Keratinocyte (primary cell): ENCODE results near the gene LIMA1. TPM values are rescaled to one million over a fixed set of nuclear protein-coding genes. Genes with fewer than 3 reads are reported as not detected.
A peak's percentile ranks its signal among the peaks of the same experiment; 100 is the strongest.

Experiments used
- DNase-seq: peaks from one replicate; pipeline ENCODE4 v3.0.0-alpha.2; 2011; ENCODE audit warnings: low read depth, missing footprints, low spot score
- FAIRE-seq: peaks from 2 replicates; lab custom pipeline; 2011; peaks lifted over from hg19 to GRCh38; lab: Jason Lieb, UNC
- H2AFZ ChIP-seq: 2 replicates; pipeline ENCODE4 v1.6.0; 2012; ENCODE audit warnings: low read length, control low read depth, inconsistent platforms; ENCODE audit not compliant: control insufficient read depth
- H3K27ac ChIP-seq: 2 replicates; pipeline ENCODE4 v1.5.1; 2011; ENCODE audit warnings: low read length; ENCODE audit not compliant: control insufficient read depth, insufficient read depth
- H3K27me3 ChIP-seq: 3 replicates; pipeline ENCODE4 v1.6.0; 2011; ENCODE audit warnings: low read length; ENCODE audit not compliant: control insufficient read depth, insufficient read depth; ENCODE audit errors: extremely low read depth
- H3K36me3 ChIP-seq, 2 experiments: 2 replicates in 1 of 2; 3 replicates in 1 of 2; pipeline ENCODE4 v1.5.1; 2011; ENCODE audit warnings: low read length in 2 of 2, mild to moderate bottlenecking in 1 of 2; ENCODE audit not compliant: control insufficient read depth in 2 of 2, insufficient read depth in 2 of 2; ENCODE audit errors: extremely low read depth in 1 of 2
- H3K4me1 ChIP-seq: 3 replicates; pipeline ENCODE4 v1.5.1; 2011; ENCODE audit warnings: low read length; ENCODE audit not compliant: control insufficient read depth, insufficient read depth; ENCODE audit errors: extremely low read depth
- H3K4me2 ChIP-seq: 3 replicates; pipeline ENCODE4 v1.6.0; 2011; ENCODE audit warnings: low read depth, low read length; ENCODE audit not compliant: control insufficient read depth, insufficient read depth; ENCODE audit errors: extremely low read depth
- H3K4me3 ChIP-seq, 3 experiments: fragments of 200-600 bp in 1 of 3; sonication (generic) in 1 of 3; 2 replicates in 2 of 3; 3 replicates in 1 of 3; pipeline ENCODE4 v1.5.1; 2011 to 2016; ENCODE audit warnings: low read length in 3 of 3, mild to moderate bottlenecking in 3 of 3, control low read depth in 2 of 3, inconsistent platforms in 1 of 3, low read depth in 1 of 3, mixed read lengths in 1 of 3, mixed run types in 1 of 3, moderate library complexity in 1 of 3; ENCODE audit not compliant: control insufficient read depth in 2 of 3, insufficient read depth in 2 of 3; ENCODE audit errors: extremely low read depth in 1 of 3
- H3K79me2 ChIP-seq: 2 replicates; pipeline ENCODE4 v1.6.0; 2012; ENCODE audit warnings: low read length; ENCODE audit not compliant: control insufficient read depth, insufficient read depth
- H3K9ac ChIP-seq: 3 replicates; pipeline ENCODE4 v1.6.0; 2011; ENCODE audit warnings: low read length; ENCODE audit not compliant: control insufficient read depth, insufficient read depth; ENCODE audit errors: extremely low read depth
- H3K9me1 ChIP-seq: 3 replicates; pipeline ENCODE4 v1.6.0; 2011; ENCODE audit warnings: low read length; ENCODE audit not compliant: control insufficient read depth, insufficient read depth; ENCODE audit errors: extremely low read depth
- H3K9me3 ChIP-seq: 2 replicates; pipeline ENCODE4 v1.5.1; 2012; ENCODE audit warnings: low read depth, low read length; ENCODE audit not compliant: control insufficient read depth
- H4K20me1 ChIP-seq: 3 replicates; pipeline ENCODE4 v1.6.0; 2011; ENCODE audit warnings: low read length; ENCODE audit not compliant: control insufficient read depth, insufficient read depth; ENCODE audit errors: extremely low read depth
- CTCF ChIP-seq, 3 experiments: IDR thresholded peaks in 1 of 3; conservative IDR thresholded peaks in 1 of 3; optimal IDR thresholded peaks in 1 of 3; 2 replicates in 2 of 3; 3 replicates in 1 of 3; pipeline versions ENCODE3 to v1.5.1; 2011; ENCODE audit warnings: low read length in 3 of 3, mild to moderate bottlenecking in 3 of 3, moderate library complexity in 2 of 3, control low read depth in 1 of 3, inconsistent platforms in 1 of 3; ENCODE audit not compliant: insufficient read depth in 2 of 3; ENCODE audit errors: extremely low read depth in 1 of 3
- EZH2 ChIP-seq: IDR thresholded peaks from one replicate; pipeline ENCODE4 v1.6.1; 2012; ENCODE audit warnings: inconsistent platforms, mild to moderate bottlenecking, low read length, moderate library complexity
- dilution Hi-C: fragments of 300-500 bp; cut with MboI; formaldehyde crosslinking; loops from one replicate; pipeline ENCODE4 v1.7.0; 2020; ENCODE audit warnings: low sequenced_read_pairs; ENCODE audit not compliant: extremely low pct_ligation_motif_present
- polyA plus RNA-seq, 5 experiments: library from polyadenylated mRNA; depleted of rRNA in 3 of 5; stranded (reverse) in 3 of 5; stranded (forward) in 1 of 5; unstranded in 1 of 5; fragments of >200 nt; gene quantifications; 1 replicate in 1 of 5; 2 replicates in 3 of 5; 3 replicates in 1 of 5; pipeline versions ENCODE4 v1.2.1 to v1.2.3, GENCODE V29; 2011 to 2012; ENCODE audit warnings: missing spikeins in 2 of 5, low read depth in 1 of 5, low replicate concordance in 1 of 5

The LIMA1 gene
- polyA plus RNA-seq, 1 donor (not counting 4 experiments of a cell fraction or from before 2014, with no cell fraction given) = 510 TPM

DNA sequence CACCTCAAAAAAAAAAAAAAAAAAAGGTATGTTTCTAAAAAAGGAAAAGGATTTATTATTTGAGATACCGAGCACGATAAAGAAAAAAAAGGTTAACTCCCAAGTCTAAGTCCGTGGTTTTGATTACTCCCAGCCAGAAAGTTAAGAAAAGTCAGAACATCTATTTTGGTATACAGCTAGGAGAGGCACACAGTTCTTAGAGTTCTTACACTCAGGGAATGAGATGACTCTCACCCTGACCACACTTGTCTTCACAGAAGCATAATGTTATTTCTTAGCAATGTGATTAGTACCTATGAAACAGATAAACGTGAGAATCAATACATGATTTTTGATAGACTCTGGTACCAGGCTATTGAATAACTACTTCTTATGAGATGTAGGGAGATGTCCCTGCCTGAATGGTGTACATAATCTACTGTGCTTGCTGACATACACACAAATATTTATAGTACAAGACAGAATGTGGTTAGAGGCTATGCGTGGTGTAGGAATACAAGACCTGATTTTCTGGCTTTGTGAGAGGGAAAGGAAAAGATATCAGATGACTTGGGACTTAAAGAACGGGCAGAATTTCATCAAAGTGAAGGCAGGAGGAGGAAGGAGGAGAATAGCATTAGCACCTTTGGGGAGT, 31.6 kb downstream of the LIMA1 start:
- Histone ChIP-seq H3K4me3 (no peak overlapping the region), H3K79me2 (peaks cover 5% of the 10 kb centered on the region), H3K27ac (peak overlapping the region; percentile 66), H2AFZ (no peak overlapping the region), H3K9me1 (no peaks in the 10 kb centered on the region), H3K9ac (peak overlapping the region; percentile 31), H3K27me3 (no peaks in the 10 kb centered on the region), H3K36me3 (no peaks in the 10 kb centered on the region), H3K4me1 (peaks cover 59% of the 10 kb centered on the region), H4K20me1 (no peaks in the 10 kb centered on the region), H3K9me3 (no peaks in the 10 kb centered on the region), H3K4me2 (peak overlapping the region; percentile 47)
- TF ChIP-seq CTCF (optimal IDR thresholded peaks at IDR 0.05 in 1 of 3, IDR thresholded peaks at IDR 0.05 in 1 of 3, conservative IDR thresholded peaks at IDR 0.05 in 1 of 3; ENCODE audit: extremely low read depth in 1 of 3, insufficient read depth in 2 of 3, low read length in 3 of 3) (no peak), EZH2 (no peak)
- DNase-seq (no peak), FAIRE-seq (peak; percentile 9)
- dilution Hi-C loops = no loop called here

GRCh38 chr12:50249464-50250182, 33.7 kb downstream of the LIMA1 start:
- TF ChIP-seq EZH2 = no peak
- TF ChIP-seq CTCF (optimal IDR thresholded peaks at IDR 0.05 in 1 of 3, IDR thresholded peaks at IDR 0.05 in 1 of 3, conservative IDR thresholded peaks at IDR 0.05 in 1 of 3; ENCODE audit: extremely low read depth in 1 of 3, insufficient read depth in 2 of 3, low read length in 3 of 3) = no peak
- Histone ChIP-seq H3K4me1 (peaks cover 64% of the 10 kb centered on the region), H3K27ac (peak overlapping the region; percentile 51), H2AFZ (peak overlapping the region; percentile 54), H3K9me1 (no peaks in the 10 kb centered on the region), H3K9ac (peak overlapping the region; percentile 19), H4K20me1 (no peaks in the 10 kb centered on the region), H3K36me3 (peaks cover 0 to under 1% of the 10 kb centered on the region in 2 experiments), H3K4me2 (peak overlapping the region; percentile 54), H3K9me3 (no peaks in the 10 kb centered on the region), H3K4me3 (peak overlapping the region in 2 of 3 experiments; percentile 25 to 36), H3K27me3 (no peaks in the 10 kb centered on the region), H3K79me2 (peaks cover 5% of the 10 kb centered on the region)
- no peak for DNase-seq
- dilution Hi-C loops = no loop called here
- peak; percentile 69 for FAIRE-seq
